ENCODE measurements around the gene LASP1. TPM values are rescaled to one million over a fixed set of nuclear protein-coding genes. Genes with fewer than 3 reads are reported as not detected.

LASP1 gene
- total and polyA plus RNA-seq, 5 donors from 2014 or later, result 50.3 to 154 (median 66.1) TPM

- Histone ChIP-seq H3K4me3 (ENCODE audit: low read depth, low read length) (no peak overlapping the region), H3K27me3 (ENCODE audit: control insufficient read depth, insufficient read depth, low read length) (no peaks in the 10 kb centered on the region), H3K36me3 (ENCODE audit: control insufficient read depth, insufficient read depth, low read length) (peaks cover 73% of the 10 kb centered on the region), H3K4me1 (ENCODE audit: control insufficient read depth, insufficient read depth, low read length, poor library complexity, severe bottlenecking) (no peaks in the 10 kb centered on the region), H3K27ac (ENCODE audit: insufficient read depth, low read length, poor library complexity, severe bottlenecking) (no peak overlapping the region), H3K9me3 (ENCODE audit: control insufficient read depth in 2 of 2, low read length in 2 of 2) (no peaks in the 10 kb centered on the region)
- ATAC-seq (ENCODE audit: low read depth in 2 of 2) (no peak), DNase-seq (no peak)
- H3K27ac Mint-ChIP-seq, result peak overlapping the region in 2 of 3 donors; percentile 51 to 69
- peaks cover 0 to 16% (median 3%) of the 10 kb centered on the region in 4 donors for H3K4me1 Mint-ChIP-seq
- H3K27me3 Mint-ChIP-seq, result no peaks in the 10 kb centered on the region
- no peaks in the 10 kb centered on the region for H3K9me3 Mint-ChIP-seq
- peaks cover 30% of the 10 kb centered on the region for H3K36me3 Mint-ChIP-seq
- no peak overlapping the region for H3K4me3 Mint-ChIP-seq
These were observed 46.9 kb downstream of the LASP1 start for GRCh38 chr17:38916771-38917170.

GRCh38 chr17:38917259-38917658 is 47.4 kb downstream of the LASP1 start:
- Mint-ChIP-seq H3K27me3 (no peaks in the 10 kb centered on the region), H3K4me3 (no peak overlapping the region), H3K9me3 (no peaks in the 10 kb centered on the region), H3K27ac (peak overlapping the region in 2 of 3 donors; percentile 51 to 69), H3K4me1 (peaks cover 0 to 20% (median 3%) of the 10 kb centered on the region in 4 donors), H3K36me3 (peaks cover 30% of the 10 kb centered on the region)
- Histone ChIP-seq H3K4me3 (ENCODE audit: low read depth, low read length) (no peak overlapping the region), H3K27me3 (ENCODE audit: control insufficient read depth, insufficient read depth, low read length) (no peaks in the 10 kb centered on the region), H3K4me1 (ENCODE audit: control insufficient read depth, insufficient read depth, low read length, poor library complexity, severe bottlenecking) (no peaks in the 10 kb centered on the region), H3K9me3 (ENCODE audit: control insufficient read depth in 2 of 2, low read length in 2 of 2) (no peaks in the 10 kb centered on the region), H3K27ac (ENCODE audit: insufficient read depth, low read length, poor library complexity, severe bottlenecking) (no peak overlapping the region), H3K36me3 (ENCODE audit: control insufficient read depth, insufficient read depth, low read length) (peaks cover 73% of the 10 kb centered on the region)
- DNase-seq, result no peak
- ATAC-seq (ENCODE audit: low read depth in 2 of 2), result no peak

GRCh38 chr17:38918129-38918913 is 48.5 kb downstream of the LASP1 start:
- peaks cover 67% of the 10 kb centered on the region for H3K36me3 ChIP-seq (ENCODE audit: control insufficient read depth, insufficient read depth, low read length)
- DNase-seq, result no peak
- H3K4me3 ChIP-seq (ENCODE audit: low read depth, low read length), result no peak overlapping the region
- no peaks in the 10 kb centered on the region for H3K9me3 ChIP-seq (ENCODE audit: control insufficient read depth in 2 of 2, low read length in 2 of 2)
- no peak for ATAC-seq (ENCODE audit: low read depth in 2 of 2)
- Mint-ChIP-seq H3K27me3 (no peaks in the 10 kb centered on the region), H3K36me3 (peaks cover 30% of the 10 kb centered on the region), H3K4me3 (no peak overlapping the region), H3K9me3 (no peaks in the 10 kb centered on the region), H3K27ac (no peak overlapping the region), H3K4me1 (peaks cover 0 to 20% (median 3%) of the 10 kb centered on the region in 4 donors)
- no peak overlapping the region for H3K27ac ChIP-seq (ENCODE audit: insufficient read depth, low read length, poor library complexity, severe bottlenecking)
- no peaks in the 10 kb centered on the region for H3K4me1 ChIP-seq (ENCODE audit: control insufficient read depth, insufficient read depth, low read length, poor library complexity, severe bottlenecking)
- H3K27me3 ChIP-seq (ENCODE audit: control insufficient read depth, insufficient read depth, low read length), result no peaks in the 10 kb centered on the region

DNA sequence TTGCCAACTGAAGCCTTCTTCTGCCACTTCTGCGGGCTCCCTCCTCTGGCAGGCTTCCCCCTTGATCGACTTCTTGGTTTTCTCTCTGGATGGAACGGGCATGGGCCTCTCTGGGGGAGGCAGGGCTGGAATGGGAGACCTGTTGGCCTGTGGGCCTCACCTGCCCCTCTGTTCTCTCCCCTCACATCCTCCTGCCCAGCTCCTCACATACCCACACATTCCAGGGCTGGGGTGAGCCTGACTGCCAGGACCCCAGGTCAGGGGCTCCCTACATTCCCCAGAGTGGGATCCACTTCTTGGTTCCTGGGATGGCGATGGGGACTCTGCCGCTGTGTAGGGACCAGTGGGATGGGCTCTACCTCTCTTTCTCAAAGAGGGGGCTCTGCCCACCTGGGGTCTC is 49.1 kb downstream of the LASP1 start:
- no peak overlapping the region for H3K4me3 Mint-ChIP-seq
- ATAC-seq (ENCODE audit: low read depth in 2 of 2), result no peak
- H3K27ac Mint-ChIP-seq, result no peak overlapping the region
- H3K36me3 ChIP-seq (ENCODE audit: control insufficient read depth, insufficient read depth, low read length), result peaks cover 63% of the 10 kb centered on the region
- H3K9me3 Mint-ChIP-seq, result no peaks in the 10 kb centered on the region
- no peaks in the 10 kb centered on the region for H3K9me3 ChIP-seq (ENCODE audit: control insufficient read depth in 2 of 2, low read length in 2 of 2)
- H3K27ac ChIP-seq (ENCODE audit: insufficient read depth, low read length, poor library complexity, severe bottlenecking), result no peak overlapping the region
- peaks cover 30% of the 10 kb centered on the region for H3K36me3 Mint-ChIP-seq
- peaks cover 0 to 23% (median 3%) of the 10 kb centered on the region in 4 donors for H3K4me1 Mint-ChIP-seq
- no peaks in the 10 kb centered on the region for H3K27me3 Mint-ChIP-seq
- H3K4me3 ChIP-seq (ENCODE audit: low read depth, low read length), result no peak overlapping the region
- no peak for DNase-seq
- no peaks in the 10 kb centered on the region for H3K27me3 ChIP-seq (ENCODE audit: control insufficient read depth, insufficient read depth, low read length)
- no peaks in the 10 kb centered on the region for H3K4me1 ChIP-seq (ENCODE audit: control insufficient read depth, insufficient read depth, low read length, poor library complexity, severe bottlenecking)

- no peaks in the 10 kb centered on the region for H3K4me1 ChIP-seq (ENCODE audit: control insufficient read depth, insufficient read depth, low read length, poor library complexity, severe bottlenecking)
- Mint-ChIP-seq H3K9me3 (no peaks in the 10 kb centered on the region), H3K27me3 (no peaks in the 10 kb centered on the region), H3K36me3 (peaks cover 25% of the 10 kb centered on the region), H3K4me1 (peaks cover 0 to 23% (median 3%) of the 10 kb centered on the region in 4 donors), H3K27ac (peak overlapping the region in 2 of 3 donors; percentile 71 to 86), H3K4me3 (no peak overlapping the region)
- no peak overlapping the region for H3K27ac ChIP-seq (ENCODE audit: insufficient read depth, low read length, poor library complexity, severe bottlenecking)
- peaks cover 57% of the 10 kb centered on the region for H3K36me3 ChIP-seq (ENCODE audit: control insufficient read depth, insufficient read depth, low read length)
- H3K9me3 ChIP-seq (ENCODE audit: control insufficient read depth in 2 of 2, low read length in 2 of 2), result no peaks in the 10 kb centered on the region
- ATAC-seq (ENCODE audit: low read depth in 2 of 2) (no peak), DNase-seq (no peak)
- H3K4me3 ChIP-seq (ENCODE audit: low read depth, low read length), result no peak overlapping the region
- no peaks in the 10 kb centered on the region for H3K27me3 ChIP-seq (ENCODE audit: control insufficient read depth, insufficient read depth, low read length)
These were observed 49.6 kb downstream of the LASP1 start for GRCh38 chr17:38919316-38920078.

- Histone ChIP-seq H3K27me3 (ENCODE audit: control insufficient read depth, insufficient read depth, low read length) (no peaks in the 10 kb centered on the region), H3K4me3 (ENCODE audit: low read depth, low read length) (no peak overlapping the region), H3K9me3 (ENCODE audit: control insufficient read depth in 2 of 2, low read length in 2 of 2) (no peaks in the 10 kb centered on the region), H3K27ac (ENCODE audit: insufficient read depth, low read length, poor library complexity, severe bottlenecking) (no peak overlapping the region), H3K36me3 (ENCODE audit: control insufficient read depth, insufficient read depth, low read length) (peaks cover 46% of the 10 kb centered on the region), H3K4me1 (ENCODE audit: control insufficient read depth, insufficient read depth, low read length, poor library complexity, severe bottlenecking) (peaks cover 5% of the 10 kb centered on the region)
- no peaks in the 10 kb centered on the region for H3K9me3 Mint-ChIP-seq
- peaks cover 0 to 33% (median 10%) of the 10 kb centered on the region in 4 donors for H3K4me1 Mint-ChIP-seq
- H3K27me3 Mint-ChIP-seq, result no peaks in the 10 kb centered on the region
- no peak for ATAC-seq (ENCODE audit: low read depth in 2 of 2)
- peak overlapping the region in 2 of 3 donors; percentile 47 to 64 for H3K27ac Mint-ChIP-seq
- DNase-seq, result no peak
- H3K36me3 Mint-ChIP-seq, result peaks cover 25% of the 10 kb centered on the region
- H3K4me3 Mint-ChIP-seq, result no peak overlapping the region
These were observed 50.8 kb downstream of the LASP1 start for GRCh38 chr17:38920374-38921291.

DNA sequence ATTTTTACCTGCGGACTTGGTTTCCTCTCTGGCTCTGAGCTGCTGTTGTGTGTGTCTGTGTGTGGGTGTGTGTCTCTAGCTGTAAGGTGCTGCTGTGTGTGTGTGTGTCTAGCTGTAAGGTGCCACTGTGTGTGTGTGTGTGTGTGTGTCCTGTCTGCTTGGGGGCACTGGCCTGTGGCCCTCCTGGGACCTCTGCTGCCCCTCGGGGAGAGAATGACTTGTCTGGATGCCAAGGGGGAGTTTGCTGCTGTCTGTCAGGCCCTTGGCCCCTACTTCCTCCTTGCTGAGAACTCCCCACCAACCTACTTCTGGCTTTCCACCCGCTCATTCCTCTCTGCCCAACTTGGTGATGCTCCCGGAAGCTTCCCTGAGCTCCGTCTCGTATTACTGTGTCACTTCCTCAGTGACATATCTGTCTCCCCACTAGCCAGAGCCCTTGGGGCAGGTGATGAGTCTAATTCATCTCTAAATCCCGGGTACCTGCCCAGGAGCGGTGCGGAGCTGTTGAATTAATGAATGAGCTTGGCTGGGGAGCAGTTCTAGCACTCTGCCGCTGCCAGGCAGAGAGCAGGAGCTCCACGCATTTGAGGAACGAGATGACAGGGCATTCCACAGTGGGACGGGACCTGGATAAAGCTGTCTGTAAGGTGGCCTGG is 52.0 kb downstream of the LASP1 start:
- Histone ChIP-seq H3K27me3 (ENCODE audit: control insufficient read depth, insufficient read depth, low read length) (no peaks in the 10 kb centered on the region), H3K9me3 (ENCODE audit: control insufficient read depth in 2 of 2, low read length in 2 of 2) (no peaks in the 10 kb centered on the region), H3K4me3 (ENCODE audit: low read depth, low read length) (no peak overlapping the region), H3K27ac (ENCODE audit: insufficient read depth, low read length, poor library complexity, severe bottlenecking) (no peak overlapping the region), H3K4me1 (ENCODE audit: control insufficient read depth, insufficient read depth, low read length, poor library complexity, severe bottlenecking) (peaks cover 6% of the 10 kb centered on the region), H3K36me3 (ENCODE audit: control insufficient read depth, insufficient read depth, low read length) (peaks cover 36% of the 10 kb centered on the region)
- Mint-ChIP-seq H3K27me3 (no peaks in the 10 kb centered on the region), H3K4me1 (peaks cover 3 to 41% (median 18%) of the 10 kb centered on the region in 4 donors), H3K27ac (peak overlapping the region; percentile 47 to 97 (median 64)), H3K36me3 (peaks cover 21% of the 10 kb centered on the region), H3K9me3 (no peaks in the 10 kb centered on the region), H3K4me3 (no peak overlapping the region)
- DNase-seq, result no peak
- ATAC-seq (ENCODE audit: low read depth in 2 of 2), result no peak
